Right renal cortex interstitium (tissue), 3 donors: ENCODE measurements around the gene OR10J1. TPM values are rescaled to one million over a fixed set of nuclear protein-coding genes. Genes with fewer than 3 reads are reported as not detected.
"Not testable (repeated sequence)": the region's sequence is repeated elsewhere in the genome, so short reads cannot be mapped to it uniquely, and the experiment has no call there.

Source experiments
- DNase-seq, 3 donors: peaks; one replicate each; pipeline ENCODE4 v3.0.0-alpha.2; 2013; ENCODE audit warnings: low read depth in 3 of 3, low spot score in 2 of 3
- polyA plus RNA-seq, 3 donors: library from polyadenylated mRNA; unstranded; fragments of 120-200 nt; gene quantifications; one replicate each; pipeline ENCODE4 v1.2.1, GENCODE V29; 2013; ENCODE audit not compliant: insufficient read length in 3 of 3

Gene OR10J1, protein sequence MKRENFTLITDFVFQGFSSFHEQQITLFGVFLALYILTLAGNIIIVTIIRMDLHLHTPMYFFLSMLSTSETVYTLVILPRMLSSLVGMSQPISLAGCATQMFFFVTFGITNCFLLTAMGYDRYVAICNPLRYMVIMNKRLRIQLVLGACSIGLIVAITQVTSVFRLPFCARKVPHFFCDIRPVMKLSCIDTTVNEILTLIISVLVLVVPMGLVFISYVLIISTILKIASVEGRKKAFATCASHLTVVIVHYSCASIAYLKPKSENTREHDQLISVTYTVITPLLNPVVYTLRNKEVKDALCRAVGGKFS
- polyA plus RNA-seq = under 1 TPM in 1 of 3 donors, not detected in 2; 0.07 TPM

DNA sequence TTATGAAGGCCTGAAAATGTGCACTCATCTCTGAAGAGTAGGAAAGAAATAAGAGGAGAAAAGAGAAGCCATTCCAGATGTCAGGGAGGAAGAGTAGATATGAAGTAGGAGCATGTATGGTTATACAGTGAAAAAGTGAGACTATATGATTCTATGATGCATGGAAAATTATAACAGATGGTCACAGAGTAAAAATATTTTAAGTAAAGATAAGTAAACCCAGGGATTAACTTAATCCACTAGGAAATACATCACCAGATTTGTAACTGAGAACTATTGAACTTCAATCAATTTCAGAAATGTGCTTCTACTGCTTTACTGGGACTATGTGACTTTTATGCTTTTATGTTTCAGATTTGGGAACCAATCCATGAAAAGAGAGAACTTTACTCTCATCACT, at the start of gene OR10J1:
TSS of gene OR10J1 (plus strand) at position 301 of the 400 bp plus-strand sequence. CDS start at position 371, 70 bp downstream.
- DNase-seq = no peak

DNA sequence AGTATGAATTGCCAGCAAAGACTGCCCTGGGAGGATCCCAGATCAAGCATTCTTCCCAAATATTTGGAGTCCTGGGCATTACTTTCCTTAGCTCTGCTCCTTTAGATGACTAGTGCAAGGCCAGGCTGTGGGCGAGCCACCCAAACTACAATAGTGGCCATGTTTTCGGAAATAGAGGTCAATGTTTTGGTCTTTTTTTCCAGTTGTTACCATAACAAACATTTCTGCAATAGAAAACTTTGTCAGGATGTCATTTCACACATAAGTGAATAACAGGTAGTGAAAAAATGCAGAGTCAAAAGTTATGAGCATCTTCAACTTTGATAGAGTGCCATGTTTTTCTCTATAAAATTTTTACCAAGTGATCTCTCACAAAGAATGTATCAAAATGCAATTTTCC, 32.7 kb upstream of the OR10J1 start:
- no peak for DNase-seq

DNA sequence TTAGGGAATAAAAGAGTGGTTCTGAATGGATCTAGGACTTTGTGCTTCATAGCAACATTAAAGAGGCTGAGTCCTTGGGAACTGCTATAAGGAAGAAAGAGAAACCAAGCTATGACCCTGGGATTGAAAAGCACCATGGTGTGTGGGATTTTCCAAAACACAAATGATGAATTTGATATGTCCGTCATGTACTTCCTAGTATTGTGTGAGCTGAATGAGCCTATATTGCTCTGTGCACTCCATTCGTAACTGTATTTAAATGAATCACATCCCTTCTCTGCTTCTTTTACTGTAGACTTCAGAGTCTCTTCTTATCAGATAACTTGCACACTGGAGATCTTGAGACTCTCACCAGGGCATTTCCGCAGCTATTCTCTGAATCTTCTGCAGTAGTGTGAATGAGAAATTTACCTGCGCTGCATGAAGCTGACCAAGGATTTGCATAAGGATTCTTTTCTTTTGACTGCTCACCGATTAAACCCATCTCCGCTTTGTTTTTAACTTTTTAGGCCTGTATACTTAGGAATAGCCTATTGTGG, 30.6 kb upstream of the OR10J1 start:
- DNase-seq = no peak

DNA sequence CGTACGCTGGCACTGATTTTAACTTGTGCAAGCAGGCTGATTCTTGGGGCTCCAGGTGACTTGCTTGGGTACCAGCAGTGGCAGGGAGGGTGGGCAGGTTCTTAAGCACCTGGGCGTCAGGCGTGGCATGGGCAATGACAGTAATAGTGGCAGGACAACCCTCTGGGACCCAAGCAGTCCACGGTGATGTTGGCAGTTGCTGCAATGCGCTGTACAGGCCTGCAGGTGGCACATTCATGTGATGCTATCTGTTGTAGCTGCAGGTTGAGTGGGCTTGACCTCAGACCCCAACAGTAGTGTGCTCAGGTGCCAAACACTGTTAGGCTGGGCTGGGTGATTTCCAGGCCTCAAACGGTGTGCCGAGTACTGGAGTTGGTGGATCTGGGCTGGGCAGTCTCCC, 17.7 kb upstream of the OR10J1 start:
- no peak for DNase-seq

DNA sequence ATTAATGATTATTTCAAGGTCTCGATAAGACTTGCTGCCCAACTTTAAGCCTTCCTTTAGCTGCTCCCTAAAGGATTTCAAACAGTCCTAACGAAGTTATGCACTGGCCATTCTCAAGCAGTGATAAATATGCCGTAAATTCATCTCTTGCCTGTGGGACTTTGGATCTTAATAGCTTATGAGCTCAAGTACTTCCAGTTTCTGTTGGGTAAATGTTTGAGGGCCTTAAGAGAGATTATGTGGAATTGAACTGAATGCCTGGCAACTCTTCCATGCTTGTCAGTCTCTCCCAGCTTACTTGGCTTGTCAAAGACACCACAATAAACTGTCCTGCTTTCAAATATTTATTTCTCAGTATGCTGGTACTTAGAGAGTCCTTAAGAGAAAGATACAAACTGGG, 11.0 kb upstream of the OR10J1 start:
- DNase-seq = no peak

DNA sequence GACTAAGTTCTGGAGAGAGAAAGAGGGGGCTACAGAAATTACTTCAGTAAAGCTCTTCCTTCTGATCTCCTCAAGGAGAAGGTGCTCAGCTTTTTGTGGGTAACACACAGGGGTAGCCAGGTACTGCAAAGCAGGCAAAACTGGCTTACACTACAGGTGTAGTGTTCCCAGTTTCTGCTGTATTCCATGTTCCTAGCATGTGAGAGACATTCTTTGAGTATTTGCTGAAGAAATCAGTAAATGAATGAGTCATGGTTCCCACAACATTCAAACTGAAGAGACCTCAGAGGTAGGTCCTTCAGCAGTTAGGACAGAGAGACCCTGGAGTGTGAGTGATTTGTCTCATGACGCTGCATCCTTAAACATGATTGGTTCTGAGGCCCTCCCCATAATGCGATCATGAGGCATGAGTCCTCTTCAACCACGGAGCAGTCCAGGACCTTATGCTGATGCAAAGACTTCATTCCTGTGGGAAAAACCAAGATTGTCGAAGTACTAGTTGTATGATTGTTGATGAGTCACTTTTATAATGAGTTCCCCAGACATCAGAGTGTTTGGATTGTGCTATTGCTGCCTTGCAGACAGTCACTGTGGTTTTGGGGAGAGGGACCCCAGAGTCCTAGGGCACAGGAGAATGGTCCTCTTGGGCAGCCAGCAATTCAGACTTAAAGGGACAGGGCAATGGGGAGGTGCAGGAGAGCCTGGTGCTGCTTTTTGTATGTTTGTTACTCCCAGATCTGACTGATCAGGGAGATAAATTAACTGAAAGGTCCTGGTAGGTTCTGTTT, 10.3 kb upstream of the OR10J1 start:
- no peak for DNase-seq

DNA sequence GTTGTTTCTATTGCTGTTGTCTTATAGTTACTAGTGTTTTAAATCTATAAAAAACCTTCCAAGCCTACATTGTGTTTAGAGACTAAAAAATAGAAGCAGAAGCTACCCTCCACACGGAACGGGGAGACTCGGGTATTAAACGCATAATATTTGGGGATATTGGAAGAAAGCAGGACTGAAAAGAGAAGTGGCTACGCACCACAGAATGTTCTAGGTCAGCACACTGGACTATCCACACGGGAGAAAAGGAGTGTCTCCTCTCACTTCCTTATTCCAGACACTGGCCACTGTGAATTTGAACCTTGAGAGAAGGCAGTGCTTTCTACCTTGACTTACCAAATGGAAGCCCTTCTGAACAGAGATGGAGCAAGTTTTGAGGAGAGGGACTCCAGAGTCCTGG, 8.5 kb upstream of the OR10J1 start:
- no peak for DNase-seq

DNA sequence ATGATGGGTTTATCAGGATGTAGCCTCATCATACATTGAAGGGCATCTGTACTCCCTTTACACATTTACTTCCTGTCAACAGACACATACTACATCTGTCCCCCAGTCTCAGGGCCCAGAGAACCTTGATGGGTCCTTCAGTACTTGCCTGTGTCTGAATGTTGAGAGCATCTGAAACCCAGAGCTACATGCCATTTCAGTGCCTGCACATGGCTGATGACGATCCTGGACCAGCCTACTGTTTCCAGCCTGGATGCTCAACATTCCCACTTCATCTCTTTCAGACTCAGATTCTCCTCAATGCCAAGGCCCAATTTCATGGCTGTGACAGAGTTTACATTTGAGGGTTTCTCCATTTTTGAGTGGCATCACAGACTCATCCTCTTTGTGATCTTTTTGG, 7.6 kb upstream of the OR10J1 start, which contains the start of gene OR10J4:
TSS of gene OR10J4 (plus strand) at position 301 of the 400 bp plus-strand sequence.
- DNase-seq = no peak

DNA sequence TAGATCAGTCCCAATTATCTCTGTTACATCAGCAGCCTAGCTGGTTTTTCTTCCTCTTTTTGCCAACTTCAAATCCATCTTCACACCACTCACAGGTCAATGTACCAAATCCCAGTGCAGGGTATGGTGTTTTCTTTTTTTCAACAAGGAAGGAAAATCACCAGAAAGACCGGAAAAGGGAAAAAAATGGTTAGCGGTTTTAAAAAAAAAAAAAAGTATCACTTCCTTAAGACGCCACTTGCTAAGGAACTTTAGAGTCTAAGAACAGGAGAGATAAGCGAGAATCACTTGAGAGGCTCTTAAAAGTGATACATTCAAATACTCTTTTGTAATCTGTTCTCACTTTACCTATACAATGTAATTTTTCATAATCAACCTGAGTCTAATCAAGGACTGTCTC, 3.1 kb upstream of the OR10J1 start:
- no peak for DNase-seq

DNA sequence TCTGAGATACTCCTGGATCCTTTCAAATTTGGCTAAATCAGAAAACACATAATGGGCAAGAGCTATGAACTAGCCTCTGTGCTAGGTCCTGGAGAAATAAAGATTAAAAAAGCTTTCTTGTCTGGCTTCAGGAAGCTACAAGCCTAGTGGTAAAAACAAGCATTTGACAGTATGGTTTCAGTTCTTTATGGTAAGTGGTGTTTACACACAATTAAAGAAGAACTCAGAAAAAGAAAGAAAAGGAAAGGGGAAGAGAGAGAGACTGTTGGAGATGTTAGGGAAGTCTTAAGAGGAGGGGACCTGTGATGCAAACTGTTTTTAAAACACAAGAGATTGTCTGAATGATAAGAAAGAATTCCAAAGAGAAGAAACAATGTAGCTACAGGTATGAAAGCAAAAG, 1.8 kb downstream of the OR10J1 start:
- DNase-seq = no peak

DNA sequence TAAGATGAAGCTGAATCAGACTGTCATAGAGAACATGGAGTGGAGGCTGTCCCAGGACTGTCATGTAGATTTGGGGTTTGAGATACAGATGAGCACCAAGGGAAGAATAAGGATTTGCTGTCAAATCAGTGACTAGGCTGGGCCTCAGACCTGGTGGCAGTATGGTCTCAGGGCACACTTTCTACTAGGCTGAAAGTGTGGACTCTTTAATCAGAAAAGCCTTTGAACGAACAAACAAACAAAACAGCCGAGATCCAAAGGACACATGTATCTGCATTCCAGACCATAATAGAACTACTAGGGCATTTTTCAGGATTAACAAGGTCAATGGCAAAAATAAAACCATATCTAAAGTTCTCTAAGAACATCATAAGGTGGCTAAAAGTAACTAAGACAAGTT, 2.9 kb downstream of the OR10J1 start:
- no peak for DNase-seq

DNA sequence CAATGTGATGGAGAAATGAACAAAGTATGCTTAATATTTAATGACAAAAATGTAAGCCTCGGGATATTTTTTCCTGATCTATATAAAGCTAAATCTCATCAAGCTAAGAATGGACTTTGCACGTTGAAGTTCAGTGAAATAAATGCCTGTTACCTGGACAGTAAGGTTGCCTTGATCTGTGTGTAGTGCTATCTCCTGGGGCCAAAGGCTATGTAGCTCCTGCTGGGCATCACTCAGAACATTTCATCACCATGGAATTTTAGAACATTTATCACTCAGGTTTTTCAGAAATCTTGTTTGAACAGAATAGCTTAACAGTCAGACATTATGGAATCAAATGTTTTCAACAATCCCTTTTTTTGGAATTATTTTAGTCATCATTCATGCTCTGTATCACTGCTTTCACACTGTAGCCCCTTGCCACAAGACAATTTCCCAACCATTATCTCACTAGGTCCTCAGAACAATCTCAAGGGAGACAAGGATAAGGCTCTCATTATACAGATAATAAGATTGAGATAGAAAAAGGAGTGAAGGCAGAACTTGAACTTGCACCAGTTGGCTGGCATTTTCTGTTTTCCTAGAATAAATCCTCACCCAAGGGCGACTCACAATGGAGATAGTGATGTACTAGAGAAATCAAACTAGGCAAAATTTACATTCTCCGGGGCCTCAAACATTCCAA, 3.7 kb downstream of the OR10J1 start:
- DNase-seq = no peak

DNA sequence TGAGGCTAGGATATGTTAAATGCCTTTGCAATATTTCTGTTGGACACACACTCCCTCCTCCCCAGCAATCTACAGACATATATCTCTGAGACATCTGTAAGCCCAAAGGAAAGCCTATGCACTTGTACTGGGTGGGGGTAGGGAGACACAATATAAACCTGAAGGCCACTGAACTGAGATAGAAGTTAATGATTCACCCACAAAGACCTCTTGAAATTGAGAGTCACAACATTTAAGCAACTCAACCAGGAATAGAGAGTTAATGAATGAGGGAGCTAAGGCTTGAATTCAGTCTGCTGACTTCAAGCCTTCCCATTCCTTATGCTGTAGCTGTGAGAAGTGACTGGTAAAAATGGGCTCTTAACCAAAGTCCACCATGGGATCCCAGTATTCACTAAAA, 5.0 kb downstream of the OR10J1 start:
- peak in 1 of 3 donors; percentile 3 for DNase-seq

DNA sequence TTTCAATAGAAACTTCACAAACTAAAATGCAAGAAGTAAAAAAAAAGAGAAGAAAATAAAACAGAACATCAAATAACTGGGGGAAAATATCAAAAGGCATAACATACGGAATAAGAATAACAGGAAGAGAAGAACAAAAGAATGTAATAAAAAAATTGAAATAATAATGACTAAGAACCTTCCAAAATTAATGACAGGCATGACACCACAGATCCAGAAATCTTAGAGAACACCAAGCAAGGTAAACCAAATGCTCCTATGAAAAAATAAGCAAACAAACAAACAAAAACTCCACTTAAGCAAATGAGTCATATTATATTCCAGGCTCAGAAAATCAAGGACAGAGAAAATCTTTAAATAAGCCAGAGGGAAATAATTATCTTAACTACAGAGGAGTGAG, 8.7 kb downstream of the OR10J1 start:
- DNase-seq = no peak

DNA sequence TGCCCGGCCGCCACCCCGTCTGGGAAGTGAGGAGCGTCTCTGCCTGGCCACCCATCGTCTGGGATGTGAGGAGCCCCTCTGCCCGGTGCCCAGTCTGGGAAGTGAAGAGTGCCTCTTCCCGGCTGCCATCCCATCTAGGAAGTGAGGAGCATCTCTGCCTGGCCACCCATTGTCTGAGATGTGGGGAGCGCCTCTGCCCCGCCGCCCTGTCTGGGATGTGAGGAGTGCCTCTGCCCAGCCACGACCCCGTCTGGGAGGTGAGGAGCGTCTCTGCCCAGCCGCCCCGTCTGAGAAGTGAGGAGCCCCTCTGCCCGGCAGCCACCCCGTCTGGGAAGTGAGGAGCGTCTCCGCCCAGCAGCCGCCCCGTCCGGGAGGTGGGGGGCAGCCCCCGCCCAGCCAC, 10.1 kb downstream of the OR10J1 start:
- not testable (repeated sequence) for DNase-seq

DNA sequence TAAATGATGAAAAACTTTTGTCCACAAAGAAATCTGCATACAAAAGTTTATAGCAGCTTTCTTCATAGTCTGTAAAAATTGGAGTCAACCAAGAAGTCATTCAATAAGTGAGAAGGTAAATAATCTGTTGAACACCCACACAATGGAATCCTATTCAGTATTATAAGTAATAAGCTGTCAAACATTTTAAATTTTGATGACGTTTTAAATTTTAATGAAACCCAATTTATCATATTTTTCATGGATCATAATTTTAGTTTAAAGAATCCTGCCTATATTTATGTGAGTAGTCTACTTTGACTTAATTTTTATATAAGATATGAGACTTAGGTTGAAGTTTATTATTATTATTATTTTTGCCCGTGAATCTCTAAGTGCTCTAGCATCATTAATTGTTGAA, 20.0 kb downstream of the OR10J1 start:
- no peak for DNase-seq

DNA sequence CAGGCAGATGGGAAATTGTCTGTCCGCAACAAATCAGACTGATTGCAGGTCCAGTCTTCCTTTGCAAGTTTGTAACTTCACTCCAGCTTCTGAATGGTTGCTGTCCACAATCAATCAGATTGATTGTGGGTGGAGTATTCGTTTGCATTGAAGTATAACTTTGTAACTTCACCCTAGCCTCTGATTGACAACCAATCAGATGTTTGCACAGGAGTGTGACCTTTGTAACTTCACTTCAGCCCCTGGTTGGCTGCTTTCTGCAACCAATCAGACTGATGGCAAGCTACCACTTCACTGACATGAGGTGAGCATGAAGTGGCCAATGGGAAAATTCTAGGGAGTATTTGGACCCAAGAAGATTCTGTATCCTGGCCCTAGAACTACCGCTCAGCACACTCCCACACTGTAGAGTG, 25.7 kb downstream of the OR10J1 start:
- no peak for DNase-seq

DNA sequence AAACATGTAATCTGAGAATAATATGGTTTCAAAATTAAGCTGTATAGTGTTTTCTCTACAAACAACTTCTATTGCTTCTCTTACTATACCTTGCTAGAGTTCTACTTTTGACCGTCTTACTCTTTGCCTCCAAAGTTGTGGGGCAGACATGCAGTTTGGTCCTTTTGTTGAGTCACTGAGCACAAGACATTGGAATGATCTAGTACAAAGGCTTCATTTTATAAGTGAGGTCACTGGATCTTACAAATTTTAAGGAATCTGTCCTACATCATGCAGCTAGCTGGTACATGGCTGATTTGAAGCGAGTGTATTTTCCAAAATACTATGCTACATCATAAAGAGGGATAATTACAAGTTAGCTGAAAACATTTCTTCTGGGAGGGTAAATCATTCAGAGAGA, 28.8 kb downstream of the OR10J1 start:
- DNase-seq = no peak

DNA sequence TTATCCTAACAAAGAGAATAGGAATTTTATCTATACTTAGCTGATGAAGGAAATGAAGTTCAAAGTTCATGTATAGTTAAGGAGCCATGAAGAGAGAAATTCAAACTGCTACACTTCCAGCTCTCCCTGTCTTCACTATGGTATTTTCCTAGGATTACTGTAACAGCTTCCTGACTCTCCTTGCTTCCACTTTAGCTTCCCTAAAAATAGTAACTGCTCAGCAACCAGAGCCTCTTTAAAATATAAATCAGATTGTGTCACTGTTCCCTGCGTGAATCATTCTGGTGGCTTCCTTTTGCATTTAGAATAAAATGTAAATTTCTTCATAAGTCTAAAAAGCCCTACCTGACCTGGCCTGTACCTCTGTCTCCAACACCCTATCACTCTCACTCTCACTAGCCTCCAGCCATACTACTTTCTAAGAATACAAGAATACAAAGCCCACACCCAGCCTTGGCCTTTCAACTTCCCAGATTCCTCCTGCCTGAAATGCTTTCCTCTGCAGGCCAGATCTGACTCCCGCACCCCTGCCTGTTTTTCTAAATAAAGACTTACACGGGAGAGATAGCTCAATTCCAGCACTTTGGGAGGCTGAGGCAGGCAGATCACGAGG, 30.5 kb downstream of the OR10J1 start:
- DNase-seq = no peak

DNA sequence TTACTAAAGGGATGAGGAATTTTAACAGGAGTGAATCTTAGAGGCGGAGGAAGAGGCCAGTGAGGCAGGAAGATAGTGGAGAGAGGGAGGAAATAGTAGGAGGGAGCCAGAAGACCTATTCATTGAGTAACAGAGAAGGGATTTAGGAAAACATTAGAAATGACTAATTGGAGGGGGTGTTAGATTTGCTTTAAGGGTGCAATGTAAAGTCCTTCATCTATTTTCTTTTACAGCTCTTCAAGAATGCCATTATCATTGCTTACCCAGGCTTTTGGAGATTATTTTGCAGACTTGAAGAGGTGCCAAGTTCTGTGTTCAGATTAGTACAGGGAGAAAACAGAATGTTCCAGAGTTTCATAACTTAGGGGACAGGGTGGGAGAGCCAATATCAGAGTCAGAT, 33.8 kb downstream of the OR10J1 start:
- DNase-seq = no peak

DNA sequence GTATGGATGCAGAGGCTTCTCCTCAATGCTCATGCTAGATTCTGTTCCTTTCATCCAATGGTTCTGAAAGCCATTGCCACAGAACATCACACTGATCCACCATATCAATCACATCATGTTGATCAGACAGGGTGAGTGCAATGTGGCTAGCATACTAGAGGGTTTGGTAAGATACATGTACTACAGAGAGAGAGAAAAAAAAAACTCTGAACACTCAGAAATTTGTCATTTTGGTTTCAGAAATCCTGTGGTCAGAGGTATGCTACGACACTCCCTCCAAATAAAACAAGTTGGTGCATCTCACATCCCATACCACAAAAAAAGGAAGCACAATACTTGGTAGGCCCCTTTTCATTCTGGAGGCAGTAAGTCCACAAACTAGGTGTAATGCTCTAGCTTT, 35.4 kb downstream of the OR10J1 start:
- DNase-seq = no peak
